AG10803 (cell line): ENCODE results near the gene CXCL12.

Experiments
- DNase-seq: peaks from one replicate; pipeline ENCODE4 v3.0.0; 2010; ENCODE audit warnings: low read depth
- H3K4me3 ChIP-seq: 2 replicates; pipeline ENCODE4 v1.5.1; 2011; ENCODE audit warnings: mild to moderate bottlenecking, low read length, control low read depth
- TF ChIP-seq, protein P1 (sequence below): conservative IDR thresholded peaks from 2 replicates; pipeline ENCODE4 v1.5.1; 2011; ENCODE audit warnings: mild to moderate bottlenecking, low read length, control low read depth, inconsistent platforms

The CXCL12 gene

DNA sequence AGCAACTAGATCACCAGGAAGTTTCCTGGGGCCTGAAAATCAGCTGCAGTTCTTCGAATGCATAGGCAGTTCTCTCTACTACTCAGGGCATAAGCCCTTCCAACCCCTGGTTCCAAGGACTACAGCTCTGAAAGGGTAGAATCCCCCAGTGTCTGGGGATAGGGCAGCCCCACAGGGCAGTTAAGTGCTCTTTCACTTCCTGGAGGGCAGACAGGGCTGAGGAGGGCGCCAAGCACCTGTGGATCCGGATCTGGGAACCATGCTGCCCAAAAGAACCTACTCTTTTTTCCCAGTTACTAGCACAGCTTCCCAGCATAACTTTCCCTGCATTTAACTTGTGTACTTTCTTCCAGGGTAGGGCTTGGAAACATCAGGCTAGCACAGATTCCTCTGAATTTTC, 41.1 kb downstream of the CXCL12 start:
- TF ChIP-seq, protein P1, sequence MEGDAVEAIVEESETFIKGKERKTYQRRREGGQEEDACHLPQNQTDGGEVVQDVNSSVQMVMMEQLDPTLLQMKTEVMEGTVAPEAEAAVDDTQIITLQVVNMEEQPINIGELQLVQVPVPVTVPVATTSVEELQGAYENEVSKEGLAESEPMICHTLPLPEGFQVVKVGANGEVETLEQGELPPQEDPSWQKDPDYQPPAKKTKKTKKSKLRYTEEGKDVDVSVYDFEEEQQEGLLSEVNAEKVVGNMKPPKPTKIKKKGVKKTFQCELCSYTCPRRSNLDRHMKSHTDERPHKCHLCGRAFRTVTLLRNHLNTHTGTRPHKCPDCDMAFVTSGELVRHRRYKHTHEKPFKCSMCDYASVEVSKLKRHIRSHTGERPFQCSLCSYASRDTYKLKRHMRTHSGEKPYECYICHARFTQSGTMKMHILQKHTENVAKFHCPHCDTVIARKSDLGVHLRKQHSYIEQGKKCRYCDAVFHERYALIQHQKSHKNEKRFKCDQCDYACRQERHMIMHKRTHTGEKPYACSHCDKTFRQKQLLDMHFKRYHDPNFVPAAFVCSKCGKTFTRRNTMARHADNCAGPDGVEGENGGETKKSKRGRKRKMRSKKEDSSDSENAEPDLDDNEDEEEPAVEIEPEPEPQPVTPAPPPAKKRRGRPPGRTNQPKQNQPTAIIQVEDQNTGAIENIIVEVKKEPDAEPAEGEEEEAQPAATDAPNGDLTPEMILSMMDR, result no peak
- H3K4me3 ChIP-seq, result no peak overlapping the region
- no peak for DNase-seq

GRCh38 chr10:44341886-44342285, 43.0 kb downstream of the CXCL12 start:
- no peak overlapping the region for H3K4me3 ChIP-seq
- no peak for DNase-seq
- TF ChIP-seq, protein P1, result no peak

DNA sequence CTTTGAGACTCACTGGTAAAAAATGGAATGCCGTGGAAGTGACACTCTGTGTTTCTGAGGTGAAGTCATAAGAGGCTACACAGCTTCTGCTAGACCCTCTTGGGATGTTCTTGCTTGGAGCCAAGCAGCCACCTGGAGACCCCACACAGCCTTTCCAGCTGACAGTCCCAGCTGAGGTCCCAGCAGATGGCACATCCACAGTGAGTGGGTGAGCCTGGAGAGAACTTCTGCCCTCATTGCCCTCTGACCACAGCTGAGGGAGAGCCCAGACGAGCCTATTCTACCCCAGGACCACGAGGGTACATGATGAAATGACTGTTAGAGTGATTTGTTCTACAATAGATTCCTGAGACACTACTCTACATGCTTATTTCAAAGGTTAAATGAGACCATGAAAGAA, 44.3 kb downstream of the CXCL12 start:
- no peak for DNase-seq
- TF ChIP-seq, protein P1, result no peak
- no peak overlapping the region for H3K4me3 ChIP-seq

GRCh38 chr10:44339218-44339617, 45.7 kb downstream of the CXCL12 start:
- no peak for DNase-seq
- no peak overlapping the region for H3K4me3 ChIP-seq
- TF ChIP-seq, protein P1, result no peak

DNA sequence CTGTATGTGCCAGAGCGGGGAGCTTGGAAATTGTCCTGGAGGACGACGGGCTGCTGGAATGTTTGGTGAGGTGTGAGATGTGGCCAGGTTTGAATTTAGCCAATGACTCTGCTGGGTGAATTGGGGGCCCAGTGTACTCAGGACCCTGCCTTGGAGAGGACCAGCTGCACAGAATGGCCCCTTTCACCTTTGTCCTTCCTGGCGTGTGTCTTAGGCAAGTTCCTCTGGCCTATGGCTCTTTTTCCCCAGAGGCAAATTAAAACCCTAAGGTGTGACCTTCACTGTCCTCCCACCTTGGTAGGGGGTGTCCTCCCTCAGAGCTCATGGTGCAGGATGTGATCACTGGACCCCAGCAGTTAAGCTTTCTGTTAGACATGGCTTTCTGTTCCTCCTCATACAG, 47.8 kb downstream of the CXCL12 start:
- TF ChIP-seq, protein P1, result no peak
- DNase-seq, result no peak
- H3K4me3 ChIP-seq, result no peak overlapping the region

DNA sequence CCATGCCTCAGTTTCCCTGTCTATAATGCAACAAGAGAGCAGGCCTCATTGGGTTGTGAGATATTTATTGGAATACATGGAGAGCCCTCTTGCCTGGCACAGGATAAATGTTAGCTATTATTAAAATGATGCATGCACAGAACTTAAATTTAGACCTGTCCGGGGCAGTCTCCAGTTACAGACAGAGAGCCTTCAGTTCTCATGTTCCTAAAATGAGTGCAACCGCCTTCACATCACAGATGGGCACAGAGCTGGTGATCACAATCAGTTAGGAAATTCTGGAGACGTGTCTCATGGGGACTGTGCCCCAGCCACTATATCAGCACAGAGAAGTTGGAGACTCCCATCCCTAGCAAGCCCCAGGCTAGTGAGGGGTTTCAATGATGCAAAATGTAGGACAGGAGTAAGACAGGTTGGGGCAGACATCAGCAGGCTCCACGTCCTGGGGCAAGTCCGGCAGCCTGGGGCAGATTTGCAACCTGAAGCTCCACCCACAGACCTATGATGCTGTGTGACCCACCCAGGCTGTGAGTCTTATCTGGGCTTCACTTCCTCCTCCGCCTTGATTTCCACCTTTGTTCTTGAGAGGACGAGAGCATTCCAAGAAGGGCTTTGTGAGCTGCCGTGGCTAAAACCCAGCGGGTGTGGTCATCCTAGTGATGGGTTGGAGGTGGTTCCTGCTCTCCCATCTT, 49.4 kb downstream of the CXCL12 start:
- H3K4me3 ChIP-seq, result no peak overlapping the region
- TF ChIP-seq, protein P1, result no peak
- DNase-seq, result no peak

- H3K4me3 ChIP-seq, result no peak overlapping the region
- DNase-seq, result peak; percentile 57
These were observed 50.2 kb downstream of the CXCL12 start for GRCh38 chr10:44334621-44335184.

More at GRCh38 chr10:44334621-44335184, 50.2 kb downstream of the CXCL12 start:
- TF ChIP-seq, protein P1, result no peak
